Neural progenitor cell (in vitro differentiated cells): Measurements from ENCODE around the gene DCP1B. TPM values are rescaled to one million over a fixed set of nuclear protein-coding genes. Genes with fewer than 3 reads are reported as not detected.

Experiments
- DNase-seq: peaks from one replicate; pipeline ENCODE4 v3.0.0-alpha.2; 2016; ENCODE audit warnings: low spot score
- H2AFZ ChIP-seq: fragments of 200-600 bp; sonication (generic); replicated peaks from 2 replicates; pipeline ENCODE4 v1.6.1; 2016; ENCODE audit warnings: antibody characterized with exemption
- H3F3A ChIP-seq: fragments of 200-600 bp; sonication (generic); 2 replicates; pipeline ENCODE4 v1.6.1; 2016; ENCODE audit warnings: antibody characterized with exemption, low read depth
- H3K27ac ChIP-seq: fragments of 200-600 bp; sonication (generic); 2 replicates; pipeline ENCODE4 v1.5.1; 2016; ENCODE audit warnings: mild to moderate bottlenecking
- H3K27me3 ChIP-seq: fragments of 200-600 bp; sonication (generic); 2 replicates; pipeline ENCODE4 v1.6.1; 2016; ENCODE audit warnings: mild to moderate bottlenecking, moderate library complexity
- H3K36me3 ChIP-seq: fragments of 200-600 bp; sonication (generic); 2 replicates; pipeline ENCODE4 v1.5.1; 2016
- H3K4me1 ChIP-seq: fragments of 200-600 bp; sonication (generic); 2 replicates; pipeline ENCODE4 v1.6.1; 2016; ENCODE audit warnings: mixed run types
- H3K4me2 ChIP-seq: fragments of 200-600 bp; sonication (generic); 2 replicates; pipeline ENCODE4 v1.6.1; 2016
- H3K4me3 ChIP-seq: fragments of 200-600 bp; sonication (generic); 2 replicates; pipeline ENCODE4 v1.5.1; 2016
- H3K79me2 ChIP-seq: fragments of 200-600 bp; sonication (generic); 2 replicates; pipeline ENCODE4 v1.6.1; 2016; ENCODE audit warnings: low read depth
- H3K9ac ChIP-seq: fragments of 200-600 bp; sonication (generic); 2 replicates; pipeline ENCODE4 v1.6.1; 2016
- H3K9me3 ChIP-seq: fragments of 200-600 bp; sonication (generic); 2 replicates; pipeline ENCODE4 v1.5.1; 2016; ENCODE audit warnings: low read depth
- H4K20me1 ChIP-seq: fragments of 200-600 bp; sonication (generic); 2 replicates; pipeline ENCODE4 v1.6.1; 2016; ENCODE audit warnings: low read depth
- H3K27ac Mint-ChIP-seq: 3 replicates; pipeline ENCODE4 v1.8.0; 2021; ENCODE audit warnings: mixed read lengths
- H3K27me3 Mint-ChIP-seq: 2 replicates; pipeline ENCODE4 v1.8.0; 2022; ENCODE audit warnings: low read depth, mild to moderate bottlenecking, inconsistent platforms, moderate library complexity, mixed read lengths; ENCODE audit not compliant: insufficient read depth
- H3K36me3 Mint-ChIP-seq: 3 replicates; pipeline ENCODE4 v1.8.0; 2021; ENCODE audit warnings: mixed read lengths
- H3K4me1 Mint-ChIP-seq: 3 replicates; pipeline ENCODE4 v1.8.0; 2021; ENCODE audit warnings: mixed read lengths
- H3K4me3 Mint-ChIP-seq: 3 replicates; pipeline ENCODE4 v1.8.0; 2021; ENCODE audit warnings: mild to moderate bottlenecking, moderate library complexity, mixed read lengths
- H3K9me3 Mint-ChIP-seq: 3 replicates; pipeline ENCODE4 v1.8.0; 2020; ENCODE audit warnings: mixed read lengths
- EZH2 ChIP-seq: fragments of 200-600 bp; sonication (generic); IDR thresholded peaks from 2 replicates; pipeline ENCODE4 v1.6.1; 2017; ENCODE audit warnings: antibody characterized with exemption, mild to moderate bottlenecking, moderate library complexity
- EZH2phosphoT487 ChIP-seq: fragments of 200-600 bp; sonication (generic); IDR thresholded peaks from 2 replicates; pipeline ENCODE4 v1.6.1; 2017; ENCODE audit warnings: antibody characterized with exemption
- total RNA-seq: library from RNA; depleted of rRNA; stranded (reverse); fragments of >200 nt; gene quantifications from 2 replicates; pipeline ENCODE4 v1.2.3, GENCODE V29; 2015; ENCODE audit warnings: low replicate concordance
- TF ChIP-seq, protein P1 (sequence below): fragments of 200-600 bp; sonication (generic); IDR thresholded peaks from 2 replicates; pipeline ENCODE4 v1.5.1; 2017; ENCODE audit warnings: antibody characterized with exemption, mild to moderate bottlenecking

Gene DCP1B
- total RNA-seq, 1 donor from 2014 or later = 20.2 TPM

DNA sequence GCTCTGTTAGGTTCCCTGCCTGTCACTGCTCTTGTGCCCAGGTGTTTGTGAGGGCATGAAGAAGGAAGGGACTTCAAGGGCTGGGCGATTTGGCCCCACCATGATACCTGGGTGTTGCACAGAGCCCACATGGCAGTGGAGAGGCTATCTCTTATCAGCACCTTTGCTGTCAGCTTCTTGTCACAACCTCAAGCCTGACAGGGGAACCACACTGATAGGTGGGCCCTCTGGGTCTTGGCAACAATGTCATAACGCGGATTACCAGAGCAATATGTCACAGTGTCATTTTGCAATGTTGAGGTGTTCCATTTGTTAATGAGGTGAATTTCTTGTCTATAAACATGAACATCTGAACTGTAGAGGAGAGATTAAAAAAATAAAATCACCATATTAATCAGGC lies 25.6 kb upstream of the DCP1B start:
- Histone ChIP-seq H4K20me1 (no peaks in the 10 kb centered on the region), H3K4me3 (no peak overlapping the region), H3K27me3 (peaks cover 22% of the 10 kb centered on the region), H3K36me3 (no peaks in the 10 kb centered on the region), H3K79me2 (no peaks in the 10 kb centered on the region), H3F3A (no peaks in the 10 kb centered on the region), H3K9ac (no peak overlapping the region), H3K27ac (no peak overlapping the region), H3K4me1 (peaks cover 12% of the 10 kb centered on the region), H3K9me3 (no peaks in the 10 kb centered on the region), H3K4me2 (no peak overlapping the region), H2AFZ (no peak overlapping the region)
- no peak for TF ChIP-seq EZH2
- no peak for TF ChIP-seq EZH2phosphoT487
- TF ChIP-seq, protein P1, sequence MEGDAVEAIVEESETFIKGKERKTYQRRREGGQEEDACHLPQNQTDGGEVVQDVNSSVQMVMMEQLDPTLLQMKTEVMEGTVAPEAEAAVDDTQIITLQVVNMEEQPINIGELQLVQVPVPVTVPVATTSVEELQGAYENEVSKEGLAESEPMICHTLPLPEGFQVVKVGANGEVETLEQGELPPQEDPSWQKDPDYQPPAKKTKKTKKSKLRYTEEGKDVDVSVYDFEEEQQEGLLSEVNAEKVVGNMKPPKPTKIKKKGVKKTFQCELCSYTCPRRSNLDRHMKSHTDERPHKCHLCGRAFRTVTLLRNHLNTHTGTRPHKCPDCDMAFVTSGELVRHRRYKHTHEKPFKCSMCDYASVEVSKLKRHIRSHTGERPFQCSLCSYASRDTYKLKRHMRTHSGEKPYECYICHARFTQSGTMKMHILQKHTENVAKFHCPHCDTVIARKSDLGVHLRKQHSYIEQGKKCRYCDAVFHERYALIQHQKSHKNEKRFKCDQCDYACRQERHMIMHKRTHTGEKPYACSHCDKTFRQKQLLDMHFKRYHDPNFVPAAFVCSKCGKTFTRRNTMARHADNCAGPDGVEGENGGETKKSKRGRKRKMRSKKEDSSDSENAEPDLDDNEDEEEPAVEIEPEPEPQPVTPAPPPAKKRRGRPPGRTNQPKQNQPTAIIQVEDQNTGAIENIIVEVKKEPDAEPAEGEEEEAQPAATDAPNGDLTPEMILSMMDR = no peak
- H3K27me3 Mint-ChIP-seq = peaks cover 9% of the 10 kb centered on the region
- no peak overlapping the region for H3K27ac Mint-ChIP-seq
- no peak overlapping the region for H3K4me3 Mint-ChIP-seq
- no peaks in the 10 kb centered on the region for H3K9me3 Mint-ChIP-seq
- H3K36me3 Mint-ChIP-seq = no peaks in the 10 kb centered on the region
- peaks cover 3% of the 10 kb centered on the region for H3K4me1 Mint-ChIP-seq
- DNase-seq = no peak

DNA sequence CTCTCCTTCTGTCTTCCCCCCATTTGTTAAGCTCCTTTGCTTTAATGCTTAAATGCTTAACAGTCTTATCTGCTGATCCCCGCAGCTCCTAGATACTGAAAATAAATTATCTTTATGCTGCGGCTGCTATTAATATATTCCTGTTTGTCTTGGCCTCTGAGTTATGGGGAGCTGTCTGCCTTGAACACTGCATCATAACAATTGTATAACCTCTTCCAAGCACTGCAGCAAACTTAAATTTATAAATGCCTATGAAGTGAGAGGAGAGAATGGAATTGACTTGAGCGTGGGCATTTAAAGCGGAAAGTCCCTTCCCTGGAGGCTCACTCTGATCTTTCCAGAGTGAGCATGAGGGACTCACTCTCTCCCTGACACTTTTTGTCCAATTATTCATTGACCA lies 23.1 kb upstream of the DCP1B start:
- peaks cover 18% of the 10 kb centered on the region for H3K4me1 ChIP-seq
- DNase-seq = no peak

DNA sequence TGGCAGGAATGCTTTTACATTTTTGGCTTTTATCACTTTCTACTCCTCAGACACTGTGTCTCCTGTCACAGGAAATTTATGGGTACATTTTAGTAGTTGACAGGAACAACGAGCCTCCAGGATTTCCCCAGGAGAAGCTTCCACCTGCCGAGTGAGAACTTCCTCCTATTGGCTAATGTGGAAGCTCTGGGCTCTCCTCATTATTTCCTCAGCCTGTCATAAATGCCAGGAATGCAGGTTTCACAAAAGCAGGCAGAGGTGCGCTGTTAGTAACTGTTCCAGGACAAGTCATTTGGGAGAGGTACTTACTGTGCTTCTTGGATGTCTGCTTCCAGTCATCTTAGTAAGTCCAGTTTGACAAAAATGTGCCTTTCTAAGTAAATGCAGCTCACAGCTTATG lies 19.1 kb upstream of the DCP1B start:
- Histone ChIP-seq H3K27ac (no peak overlapping the region), H3K36me3 (no peaks in the 10 kb centered on the region), H3K4me2 (no peak overlapping the region), H3K9ac (no peak overlapping the region), H3K4me1 (peaks cover 19% of the 10 kb centered on the region), H3K4me3 (no peak overlapping the region), H3K79me2 (no peaks in the 10 kb centered on the region), H2AFZ (no peak overlapping the region), H3F3A (peaks cover 1% of the 10 kb centered on the region), H3K27me3 (no peaks in the 10 kb centered on the region), H3K9me3 (no peaks in the 10 kb centered on the region), H4K20me1 (no peaks in the 10 kb centered on the region)
- no peak overlapping the region for H3K27ac Mint-ChIP-seq
- peaks cover under 1% of the 10 kb centered on the region for H3K4me1 Mint-ChIP-seq
- H3K9me3 Mint-ChIP-seq = no peaks in the 10 kb centered on the region
- DNase-seq = no peak
- no peak overlapping the region for H3K4me3 Mint-ChIP-seq
- H3K27me3 Mint-ChIP-seq = peaks cover 4% of the 10 kb centered on the region
- H3K36me3 Mint-ChIP-seq = no peaks in the 10 kb centered on the region
- TF ChIP-seq, protein P1 = no peak
- TF ChIP-seq EZH2 (no peak), EZH2phosphoT487 (no peak)

More for the DNA sequence above, 23.1 kb upstream of the DCP1B start:
- Histone ChIP-seq H3K4me2 (no peak overlapping the region), H3K36me3 (no peaks in the 10 kb centered on the region), H3K79me2 (no peaks in the 10 kb centered on the region), H3K4me3 (no peak overlapping the region), H2AFZ (no peak overlapping the region), H3K27me3 (no peaks in the 10 kb centered on the region), H3K9ac (no peak overlapping the region), H3F3A (no peaks in the 10 kb centered on the region), H3K27ac (no peak overlapping the region), H4K20me1 (no peaks in the 10 kb centered on the region), H3K9me3 (no peaks in the 10 kb centered on the region)
- Mint-ChIP-seq H3K9me3 (no peaks in the 10 kb centered on the region), H3K4me3 (no peak overlapping the region), H3K27ac (no peak overlapping the region), H3K36me3 (no peaks in the 10 kb centered on the region), H3K27me3 (peaks cover 2% of the 10 kb centered on the region), H3K4me1 (no peaks in the 10 kb centered on the region)
- TF ChIP-seq, protein P1 = no peak
- no peak for TF ChIP-seq EZH2
- TF ChIP-seq EZH2phosphoT487 = no peak

DNA sequence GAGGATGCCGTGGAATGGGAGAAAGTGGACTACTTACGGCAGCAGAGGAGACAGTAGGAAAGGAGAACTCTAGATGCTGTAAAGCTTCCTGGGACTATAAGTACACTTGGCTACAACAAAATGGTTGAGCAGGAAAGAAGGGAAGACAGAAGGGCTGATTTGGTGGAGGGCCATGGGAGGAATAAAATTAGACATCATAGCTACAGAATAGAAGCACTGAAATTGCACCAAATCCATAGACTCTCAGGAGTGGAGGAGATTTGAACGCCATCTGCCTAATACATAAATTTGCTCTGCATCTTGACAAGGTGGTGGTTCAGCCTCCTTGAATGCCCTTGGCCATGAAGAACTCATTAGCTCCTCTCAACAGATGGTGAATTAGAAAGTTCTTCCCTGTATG lies 16.3 kb upstream of the DCP1B start:
- Histone ChIP-seq H3K9me3 (no peaks in the 10 kb centered on the region), H3K4me1 (peaks cover 22% of the 10 kb centered on the region), H3F3A (peaks cover 11% of the 10 kb centered on the region), H2AFZ (no peak overlapping the region), H4K20me1 (no peaks in the 10 kb centered on the region), H3K9ac (no peak overlapping the region), H3K79me2 (no peaks in the 10 kb centered on the region), H3K4me2 (no peak overlapping the region), H3K27ac (no peak overlapping the region), H3K36me3 (no peaks in the 10 kb centered on the region), H3K4me3 (no peak overlapping the region), H3K27me3 (no peaks in the 10 kb centered on the region)
- H3K27me3 Mint-ChIP-seq = peaks cover 4% of the 10 kb centered on the region
- H3K9me3 Mint-ChIP-seq = no peaks in the 10 kb centered on the region
- no peak for TF ChIP-seq EZH2phosphoT487
- TF ChIP-seq, protein P1 = no peak
- DNase-seq = no peak
- no peak overlapping the region for H3K4me3 Mint-ChIP-seq
- H3K4me1 Mint-ChIP-seq = peaks cover 9% of the 10 kb centered on the region
- no peak overlapping the region for H3K27ac Mint-ChIP-seq
- no peaks in the 10 kb centered on the region for H3K36me3 Mint-ChIP-seq
